Esophagus (tissue), 2 donors: ENCODE measurements around the gene ZBP1. TPM values are rescaled to one million over a fixed set of nuclear protein-coding genes. Genes with fewer than 3 reads are reported as not detected.

Experiments used
- H3K27ac ChIP-seq, 2 donors: one replicate each; pipeline ENCODE4 v1.5.1; 2013; ENCODE audit warnings: low read depth in 2 of 2, mild to moderate bottlenecking in 2 of 2, inconsistent platforms in 1 of 2, low read length in 1 of 2, moderate library complexity in 1 of 2
- H3K27me3 ChIP-seq, 2 donors: one replicate each; pipeline ENCODE4 v1.6.1; 2013; ENCODE audit warnings: low read length in 2 of 2, control low read depth in 1 of 2, mild to moderate bottlenecking in 1 of 2; ENCODE audit not compliant: insufficient read depth in 2 of 2, control insufficient read depth in 1 of 2
- H3K36me3 ChIP-seq, 2 donors: one replicate each; pipeline ENCODE4 v1.6.1; 2013; ENCODE audit warnings: low read length in 1 of 2; ENCODE audit not compliant: control insufficient read depth in 2 of 2, insufficient read depth in 2 of 2
- H3K4me1 ChIP-seq, 2 donors: one replicate each; pipeline ENCODE4 v1.6.1; 2013; ENCODE audit warnings: low read length in 1 of 2; ENCODE audit not compliant: control insufficient read depth in 2 of 2, insufficient read depth in 2 of 2
- H3K4me3 ChIP-seq, 2 donors: one replicate each; pipeline ENCODE4 v1.5.1; 2013; ENCODE audit warnings: low read length in 2 of 2, mild to moderate bottlenecking in 2 of 2, low read depth in 1 of 2, moderate library complexity in 1 of 2
- H3K9me3 ChIP-seq, 2 donors: one replicate each; pipeline ENCODE4 v1.6.1; 2013; ENCODE audit warnings: mild to moderate bottlenecking in 2 of 2, low read depth in 1 of 2, low read length in 1 of 2, moderate library complexity in 1 of 2; ENCODE audit not compliant: control insufficient read depth in 2 of 2, insufficient read depth in 1 of 2
- WGBS, 2 donors: extraction: QIAGEN DNeasy Blood & Tissue Kit; methylation state at CpG; one replicate each; pipeline ENCODE4 v1.1.7; 2013; 5-methylcytosine and 5-hydroxymethylcytosine counted together
- polyA plus RNA-seq, 2 donors: library from polyadenylated mRNA; stranded (reverse); fragments of 200-250 nt; gene quantifications; one replicate each; pipeline ENCODE4 v1.2.3, GENCODE V29; 2013
- donor health status: healthy with polysubstance abuse.
- donor health status: Bipolar disorder and iron deficiency.

Gene ZBP1
- polyA plus RNA-seq, 2 donors = 0.25 to 0.51 TPM

DNA sequence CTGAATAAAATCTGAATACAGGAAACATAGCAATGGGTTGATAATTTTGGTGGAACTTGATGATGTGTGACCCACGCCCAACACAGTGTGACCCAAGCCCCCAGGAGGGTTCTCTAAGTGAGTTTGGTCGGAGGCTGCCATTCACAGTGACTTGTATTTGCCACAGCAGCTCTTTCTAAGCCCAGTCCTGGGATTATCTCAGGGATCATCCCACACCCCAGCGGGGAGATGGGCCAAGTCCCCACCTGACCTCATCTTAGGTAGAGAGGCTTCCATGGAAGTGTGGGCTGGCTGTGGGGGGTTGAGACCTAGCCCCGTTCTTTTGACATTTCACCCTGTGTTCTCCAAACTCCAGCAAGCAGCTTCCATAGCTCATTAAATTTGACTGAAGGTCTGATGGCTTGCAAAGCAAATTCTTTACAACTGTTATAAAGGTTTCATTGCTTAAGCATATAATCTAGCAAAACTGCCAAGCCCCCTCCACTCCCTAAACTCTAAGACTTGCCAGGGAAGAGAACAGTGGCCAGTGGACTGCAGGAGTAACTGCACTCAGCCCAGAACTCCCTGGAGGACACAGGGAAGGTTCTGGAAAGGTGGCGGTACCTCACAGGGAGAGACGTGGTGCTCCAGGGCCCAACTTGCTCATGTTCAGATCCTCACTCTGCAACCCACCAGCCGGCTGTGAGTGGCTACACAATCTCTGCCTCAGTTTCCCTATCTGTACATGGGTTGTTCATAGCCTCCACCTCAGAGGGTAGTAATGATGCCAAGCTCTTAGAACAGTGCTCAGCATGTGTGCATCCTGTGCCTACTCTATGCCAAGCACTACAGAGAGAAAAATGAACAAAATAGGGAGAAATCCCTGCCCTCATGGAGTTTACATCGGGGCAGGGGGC, 60.3 kb downstream of the ZBP1 start:
- Histone ChIP-seq H3K4me3 (no peak overlapping the region), H3K27me3 (no peaks in the 10 kb centered on the region), H3K36me3 (no peaks in the 10 kb centered on the region), H3K27ac (no peak overlapping the region), H3K4me1 (no peaks in the 10 kb centered on the region), H3K9me3 (no peaks in the 10 kb centered on the region)
- WGBS, 2 donors = 90% methylated on average over 8 of the region's 8 CpGs

GRCh38 chr20:57559289-57559634, 61.0 kb downstream of the ZBP1 start:
- no peak overlapping the region for H3K4me3 ChIP-seq
- H3K36me3 ChIP-seq = no peaks in the 10 kb centered on the region
- H3K4me1 ChIP-seq = no peaks in the 10 kb centered on the region
- H3K27me3 ChIP-seq = no peaks in the 10 kb centered on the region
- H3K9me3 ChIP-seq = no peaks in the 10 kb centered on the region
- WGBS, 2 donors = 88 to 91% methylated on average over 10 of the region's 10 CpGs
- H3K27ac ChIP-seq = no peak overlapping the region

GRCh38 chr20:57558614-57559288, 61.5 kb downstream of the ZBP1 start:
- no peak overlapping the region for H3K27ac ChIP-seq
- no peaks in the 10 kb centered on the region for H3K27me3 ChIP-seq
- H3K4me1 ChIP-seq = no peaks in the 10 kb centered on the region
- no peak overlapping the region for H3K4me3 ChIP-seq
- no peaks in the 10 kb centered on the region for H3K36me3 ChIP-seq
- 68 to 75% methylated on average over 15 of the region's 15 CpGs for WGBS, 2 donors
- no peaks in the 10 kb centered on the region for H3K9me3 ChIP-seq

DNA sequence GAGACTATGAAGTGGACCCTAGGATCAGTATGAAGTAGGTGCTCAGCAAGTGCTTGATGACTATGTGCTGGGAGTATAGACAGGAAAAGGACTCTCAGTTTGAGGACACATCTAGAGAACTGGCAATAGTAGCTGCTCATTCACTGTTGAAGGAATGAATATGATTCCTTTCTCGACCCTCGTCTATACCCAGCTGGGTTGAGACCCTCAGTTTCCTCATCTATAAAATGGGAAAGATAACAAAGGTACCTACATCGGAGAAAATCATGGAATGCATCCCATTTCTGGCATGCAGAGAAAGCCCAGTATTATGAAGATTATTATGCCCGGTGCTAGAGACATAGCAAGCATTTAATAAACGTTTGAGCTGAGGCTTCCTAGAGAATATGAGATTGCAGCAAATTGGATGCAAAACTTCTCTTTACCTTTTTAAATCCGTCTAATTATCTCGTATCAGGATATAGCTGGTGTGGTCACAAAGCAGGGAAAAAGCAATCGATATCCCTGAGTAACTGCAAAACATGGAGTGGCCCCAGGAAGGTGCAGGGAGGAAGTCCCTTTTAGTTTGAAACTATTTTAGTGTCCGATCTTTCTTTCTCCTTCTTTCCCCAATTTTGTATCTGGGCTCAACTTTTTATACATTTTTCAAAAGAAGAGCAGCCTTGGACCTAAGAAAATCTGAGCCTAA, 62.2 kb downstream of the ZBP1 start:
- WGBS, 2 donors = 72 to 78% methylated on average over 9 of the region's 9 CpGs
- Histone ChIP-seq H3K9me3 (no peaks in the 10 kb centered on the region), H3K4me1 (no peaks in the 10 kb centered on the region), H3K27ac (no peak overlapping the region), H3K27me3 (no peaks in the 10 kb centered on the region), H3K4me3 (no peak overlapping the region), H3K36me3 (no peaks in the 10 kb centered on the region)

DNA sequence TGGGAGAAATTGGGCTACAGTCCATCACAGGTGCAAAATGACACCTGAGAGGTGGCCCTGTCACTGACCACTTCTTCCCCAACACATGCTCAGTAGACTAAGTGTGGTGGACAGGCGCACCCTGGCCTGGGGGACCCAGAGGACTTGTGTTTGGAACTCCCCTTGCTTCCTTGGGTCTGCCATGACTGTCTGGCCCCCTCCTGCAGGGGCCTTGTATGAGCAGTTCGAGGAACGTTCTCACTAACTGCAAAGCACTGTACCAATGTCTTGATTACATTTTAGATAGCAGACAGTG, 63.3 kb downstream of the ZBP1 start:
- H3K27me3 ChIP-seq = no peaks in the 10 kb centered on the region
- no peak overlapping the region for H3K4me3 ChIP-seq
- no peaks in the 10 kb centered on the region for H3K4me1 ChIP-seq
- no peaks in the 10 kb centered on the region for H3K9me3 ChIP-seq
- H3K36me3 ChIP-seq = no peaks in the 10 kb centered on the region
- H3K27ac ChIP-seq = no peak overlapping the region
- 81 to 86% methylated on average over 3 of the region's 3 CpGs for WGBS, 2 donors

DNA sequence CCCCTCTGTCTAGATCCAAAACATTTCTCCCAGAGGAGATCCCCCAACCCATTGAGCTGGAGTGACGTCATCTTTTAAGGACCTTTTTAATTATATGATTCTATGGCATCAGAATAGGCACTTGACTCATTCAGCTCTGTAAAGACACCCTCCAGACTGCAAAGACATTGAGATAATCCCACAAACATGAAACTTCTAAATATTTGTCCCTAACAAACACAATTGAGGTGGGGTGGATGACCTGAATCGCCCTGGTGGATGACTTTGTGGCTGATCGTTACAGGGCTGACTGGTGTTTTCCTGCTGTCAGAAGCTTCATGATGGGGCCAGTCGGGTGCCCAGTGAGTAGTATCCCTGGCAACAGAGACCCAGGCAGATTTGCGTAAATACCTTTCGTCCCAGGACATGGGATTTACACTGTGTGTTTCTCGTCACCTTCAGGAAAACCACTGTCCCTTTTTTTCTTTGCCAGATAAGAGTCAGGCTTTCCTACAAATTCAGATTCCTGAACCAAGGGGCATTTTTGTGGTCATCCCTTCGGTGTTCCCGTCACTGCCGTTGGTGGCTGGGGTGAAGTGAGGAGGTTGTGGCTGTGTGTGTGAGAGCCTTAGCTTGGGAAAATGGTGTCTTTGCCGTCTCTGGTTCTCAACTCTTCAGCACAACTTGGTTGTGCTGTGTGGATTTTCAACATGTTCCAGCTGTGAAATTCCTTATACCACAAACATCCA, 64.6 kb downstream of the ZBP1 start:
- WGBS, 2 donors = 74 to 83% methylated on average over 11 of the region's 11 CpGs
- Histone ChIP-seq H3K27me3 (no peaks in the 10 kb centered on the region), H3K27ac (no peak overlapping the region), H3K9me3 (no peaks in the 10 kb centered on the region), H3K4me1 (no peaks in the 10 kb centered on the region), H3K36me3 (no peaks in the 10 kb centered on the region), H3K4me3 (no peak overlapping the region)

Other genes with a start within 250 kb of the ZBP1 start
- 10 to 100 TPM; 10.9 to 13.8 TPM for gene RBM38, start 229.0 kb downstream of the ZBP1 start, polyA plus RNA-seq
- gene CTCFL, start 95.3 kb downstream of the ZBP1 start, polyA plus RNA-seq = not detected
- under 1 TPM; 0.12 to 0.25 TPM for gene PCK1, start 59.3 kb downstream of the ZBP1 start, polyA plus RNA-seq
- 1 to 10 TPM; 2.8 to 2.9 TPM for gene PMEPA1, start 89.6 kb upstream of the ZBP1 start, polyA plus RNA-seq